GM12878 (cell line): ENCODE data around the gene ARHGAP26. TPM values are rescaled to one million over a fixed set of nuclear protein-coding genes. Genes with fewer than 3 reads are reported as not detected.

Experiments used
- ATAC-seq: fragments of 200-7000 bp; cut with Tn5 transposase; 3 replicates; pipeline ENCODE4 v1.9.1; 2020; ENCODE audit warnings: mild to moderate bottlenecking, moderate library complexity
- Bru-seq: library from RNA; stranded (reverse); fragments of 400-500 nt; gene quantifications from one replicate; lab custom pipeline; 2021; lab: Mats Ljungman, UMichigan
- BruChase-seq, 2 experiments: library from RNA; stranded (reverse); fragments of 400-500 nt; gene quantifications; one replicate each; lab custom pipeline; 2021; lab: Mats Ljungman, UMichigan
- BruUV-seq: library from RNA; stranded (reverse); fragments of 400-500 nt; replicated peaks from 2 replicates; lab custom pipeline; 2021; lab: Mats Ljungman, UMichigan
- CTCF ChIA-PET: fragments of 300-600 bp; sonication (Branson Sonifier 250); formaldehyde crosslinking; extraction: SDS; loops from one replicate; lab custom pipeline; 2021; ENCODE audit warnings: inconsistent platforms; lab: Yijun Ruan, JAX
- POLR2A ChIA-PET: fragments of 350-600 bp; formaldehyde crosslinking; extraction: SDS; loops from one replicate; lab custom pipeline; 2021; ENCODE audit warnings: inconsistent platforms; lab: Charles Lee
- RAD21 ChIA-PET: fragments of 300-600 bp; sonication (Branson Sonifier 250); formaldehyde crosslinking; loops from one replicate; lab custom pipeline; 2023; ENCODE audit warnings: antibody characterized with exemption; ENCODE audit not compliant: unreplicated experiment; lab: Charles Lee
- SMC1A ChIA-PET: fragments of 300-600 bp; sonication (Branson Sonifier 250); formaldehyde crosslinking; loops from one replicate; lab custom pipeline; 2023; ENCODE audit not compliant: unreplicated experiment, uncharacterized antibody; lab: Charles Lee
- DNase-seq: peaks from one replicate; pipeline ENCODE4 v3.0.0-alpha.2; 2011; ENCODE audit warnings: low read depth, low spot score
- FAIRE-seq: peaks from 3 replicates; lab custom pipeline; 2011; peaks lifted over from hg19 to GRCh38; lab: Jason Lieb, UNC
- H2AFZ ChIP-seq: 2 replicates; pipeline ENCODE4 v1.6.0; 2011; ENCODE audit warnings: low read depth, low read length, control low read depth; ENCODE audit not compliant: control insufficient read depth
- H3K27ac ChIP-seq: 2 replicates; pipeline ENCODE4 v1.5.1; 2011; ENCODE audit warnings: control low read depth; ENCODE audit not compliant: control insufficient read depth, insufficient read depth
- H3K27me3 ChIP-seq, 2 experiments: replicated peaks in 1 of 2; 2 replicates each; pipeline versions ENCODE4 v1.6.0 to v1.6.1; 2011; ENCODE audit warnings: low read length in 1 of 2; ENCODE audit not compliant: control insufficient read depth in 2 of 2, insufficient read depth in 2 of 2
- H3K36me3 ChIP-seq, 2 experiments: 2 replicates each; pipeline ENCODE4 v1.5.1; 2011; ENCODE audit warnings: low read length in 1 of 2; ENCODE audit not compliant: control insufficient read depth in 2 of 2, insufficient read depth in 2 of 2
- H3K4me1 ChIP-seq: 2 replicates; pipeline ENCODE4 v1.6.1; 2011; ENCODE audit warnings: mild to moderate bottlenecking, low read length, moderate library complexity, mixed read lengths; ENCODE audit not compliant: control insufficient read depth, insufficient read depth
- H3K4me2 ChIP-seq: 2 replicates; pipeline ENCODE4 v1.6.0; 2011; ENCODE audit warnings: control low read depth; ENCODE audit not compliant: control insufficient read depth, insufficient read depth
- H3K4me3 ChIP-seq: fragments of 200-600 bp; sonication (generic); 2 replicates; pipeline ENCODE4 v1.5.1; 2016
- H3K79me2 ChIP-seq: 2 replicates; pipeline ENCODE4 v1.6.0; 2011; ENCODE audit warnings: low read length; ENCODE audit not compliant: control insufficient read depth, insufficient read depth
- H3K9ac ChIP-seq: 2 replicates; pipeline ENCODE4 v1.8.0; 2011; ENCODE audit warnings: low read length, control low read depth, mixed read lengths; ENCODE audit not compliant: control insufficient read depth, insufficient read depth
- H3K9me3 ChIP-seq: replicated peaks from 3 replicates; pipeline ENCODE4 v1.5.1; 2011; ENCODE audit warnings: mild to moderate bottlenecking, low read length; ENCODE audit not compliant: control insufficient read depth, insufficient read depth
- H4K20me1 ChIP-seq: 2 replicates; pipeline ENCODE4 v1.6.0; 2011; ENCODE audit not compliant: control insufficient read depth, insufficient read depth
- BMI1 ChIP-seq: fragments of 450-650 bp; IDR thresholded peaks from 2 replicates; pipeline ENCODE4 v1.6.1; 2016; ENCODE audit warnings: mild to moderate bottlenecking, moderate library complexity, borderline replicate concordance
- CEBPB ChIP-seq, 2 experiments: fragments of 150-350 bp in 1 of 2; IDR thresholded peaks; 2 replicates each; pipeline ENCODE4 v1.6.1; 2012 to 2014; ENCODE audit warnings: low read depth in 2 of 2, low read length in 2 of 2, borderline replicate concordance in 1 of 2, inconsistent platforms in 1 of 2
- CREB1 ChIP-seq: IDR thresholded peaks from 2 replicates; pipeline ENCODE4 v1.6.1; 2012; ENCODE audit warnings: low read depth, mild to moderate bottlenecking, inconsistent platforms
- JUND ChIP-seq: IDR thresholded peaks from 2 replicates; pipeline ENCODE4 v1.6.1; 2012; ENCODE audit warnings: low read depth, mild to moderate bottlenecking, low read length, improper control_type of control experiment, moderate library complexity
- RAD21 ChIP-seq: IDR thresholded peaks from 2 replicates; pipeline ENCODE4 v1.6.1; 2011; ENCODE audit warnings: mild to moderate bottlenecking, low read depth, low read length, moderate library complexity; ENCODE audit not compliant: insufficient read depth
- TCF3 ChIP-seq: IDR thresholded peaks from 2 replicates; pipeline ENCODE4 v1.6.1; 2012; ENCODE audit warnings: low read depth, mild to moderate bottlenecking, low read length, borderline replicate concordance; ENCODE audit not compliant: insufficient read depth
- YBX1 ChIP-seq: fragments of 450-650 bp; IDR thresholded peaks from 2 replicates; pipeline ENCODE4 v1.6.1; 2016; ENCODE audit warnings: antibody characterized with exemption
- YY1 ChIP-seq: IDR thresholded peaks from 2 replicates; pipeline ENCODE4 v1.6.1; 2011; ENCODE audit warnings: low read depth, mild to moderate bottlenecking, low read length
- ZBED1 ChIP-seq: IDR thresholded peaks from 2 replicates; pipeline ENCODE4 v1.6.1; 2016; ENCODE audit warnings: borderline replicate concordance
- ZNF207 ChIP-seq: fragments of 450-650 bp; IDR thresholded peaks from 2 replicates; pipeline ENCODE4 v1.6.1; 2014; ENCODE audit warnings: antibody characterized with exemption, mild to moderate bottlenecking, borderline replicate concordance
- ZNF24 ChIP-seq: fragments of 450-650 bp; IDR thresholded peaks from 2 replicates; pipeline ENCODE4 v1.6.1; 2017; ENCODE audit warnings: antibody characterized with exemption, mild to moderate bottlenecking
- WGBS: methylation state at CpG from one replicate; pipeline ENCODE4 v1.1.6; 2016; ENCODE audit warnings: low lambda C conversion rate; ENCODE audit not compliant: insufficient replicate concordance, insufficient coverage; ENCODE audit errors: missing lambda C conversion rate; 5-methylcytosine and 5-hydroxymethylcytosine counted together
- in situ Hi-C: fragments of 300-500 bp; cut with MboI; formaldehyde crosslinking; loops from 9 replicates; pipeline ENCODE4 v1.14.3; 2018; ENCODE audit warnings: mixed read lengths
- intact Hi-C: fragments of 100-400 bp; cut with micrococcal nuclease; formaldehyde crosslinking; loops from one replicate; pipeline ENCODE4 v1.14.2; 2022; ENCODE audit not compliant: unreplicated experiment
- long read RNA-seq, 2 experiments: library from polyadenylated mRNA; unstranded; transcript quantifications; one replicate each; pipeline ENCODE4 v2.0.0, GENCODE V29; 2019 to 2020
- polyA minus RNA-seq, 3 experiments: library from RNA; depleted of rRNA, polyadenylated mRNA; stranded (reverse); fragments of >200 nt; gene quantifications; 2 replicates each; pipeline ENCODE4 v1.2.3, GENCODE V29; 2011
- polyA plus RNA-seq, 11 experiments: library from polyadenylated mRNA; depleted of rRNA in 4 of 11; unstranded in 6 of 11; stranded (reverse) in 5 of 11; fragments of >200 nt; fragmentation: Nextera tagmentation in 4 of 11; fragmentation: Illumina TruSeq in 1 of 11; extraction: Ambion mirVana in 4 of 11; extraction: Trizol in 1 of 11; gene quantifications; 1 replicate in 1 of 11; 2 replicates in 10 of 11; pipeline versions ENCODE4 v1.2.1 to v1.2.3, GENCODE V29; 2011 to 2016; ENCODE audit warnings: inconsistent platforms in 2 of 11, missing spikeins in 2 of 11, low read depth in 1 of 11
- total RNA-seq, 4 experiments: library from RNA; depleted of rRNA in 3 of 4; stranded (reverse); fragments of >200 nt in 3 of 4; fragmentation: Illumina TruSeq in 1 of 4; extraction: Trizol in 1 of 4; gene quantifications; 2 replicates each; pipeline versions ENCODE4 v1.2.1 to v1.2.3, GENCODE V29; 2013 to 2021
- TF ChIP-seq, protein P1 (sequence below): fragments of 450-650 bp; formaldehyde crosslinking; IDR thresholded peaks from 2 replicates; pipeline ENCODE4 v1.5.0; 2022; ENCODE audit warnings: mild to moderate bottlenecking, missing genetic modification characterization

The ARHGAP26 gene
- 84.5 and 89.8 TPM in 2 replicates for total RNA-seq (2013; cell fraction: nucleolus; rRNA removed)
- 17.4 and 17.8 TPM in 2 replicates for total RNA-seq (2014; rRNA removed)
- 17.4 and 19.3 TPM in 2 replicates for total RNA-seq (2014; rRNA removed; fragmentation: Illumina TruSeq; extraction: Trizol)
- 16.5 and 22.6 TPM in 2 replicates for total RNA-seq (2021)
- 5.5 TPM for polyA plus RNA-seq (2011; ENCODE audit: low read depth)
- polyA plus RNA-seq (2011; rRNA removed): 40.0 and 41.5 TPM in 2 replicates
- 35.6 and 39.3 TPM in 2 replicates for polyA plus RNA-seq (2011; cell fraction: cytosol; rRNA removed)
- 62.4 and 90.1 TPM in 2 replicates for polyA plus RNA-seq (2011; cell fraction: nucleus; rRNA removed)
- 7.6 and 12.2 TPM in 2 replicates for polyA plus RNA-seq (2012)
- polyA plus RNA-seq (2014; fragmentation: Illumina TruSeq; extraction: Trizol): 18.2 and 19.4 TPM in 2 replicates
- 1 to 10 TPM; 9.4 to 9.8 TPM for polyA plus RNA-seq (2014; fragmentation: Nextera tagmentation; extraction: Ambion mirVana)
- polyA plus RNA-seq (2014; rRNA removed): 9.5 and 10.2 TPM in 2 replicates
- polyA plus RNA-seq (2016; fragmentation: Nextera tagmentation; extraction: Ambion mirVana): 10 to 100 TPM; 22.5 to 24.3 TPM
- polyA minus RNA-seq (2011; rRNA and poly(A)+ RNA removed): 119 and 147 TPM in 2 replicates
- polyA minus RNA-seq (2011; cell fraction: cytosol; rRNA and poly(A)+ RNA removed): 18.4 and 29.0 TPM in 2 replicates
- polyA minus RNA-seq (2011; cell fraction: nucleus; rRNA and poly(A)+ RNA removed): 255 and 393 TPM in 2 replicates
- percentile 75 among the genes with signal in this experiment for Bru-seq, nascent RNA
- percentile 72 among the genes with signal in this experiment for BruChase-seq, experiment 1, labeled RNA remaining after a 6-hour chase
- BruChase-seq, experiment 2, labeled RNA remaining after a 2-hour chase: percentile 72 among the genes with signal in this experiment
- long read RNA-seq, experiment 1, partial matches to known transcripts: 4 of 24 reads
- long read RNA-seq, experiment 1, other reads (novel, unspliced or antisense): 20 of 24 reads
- long read RNA-seq, experiment 2, partial matches to known transcripts: 21 of 97 reads
- long read RNA-seq, experiment 2, other reads (novel, unspliced or antisense): 76 of 97 reads

- ChIA-PET CTCF (interaction anchor here (0.6 to 3.5 kb wide), 7 partner anchors 22 to 119 kb away, joined by 5 to 16 read pairs (median 9); no protein-coding TSS in a partner anchor), RAD21 (interaction anchor here (1.0 to 1.6 kb wide), 4 partner anchors 38 to 119 kb away, joined by 3 to 6 read pairs (median 3); no protein-coding TSS in a partner anchor), SMC1A (interaction anchor here (1.4 kb wide), 2 partner anchors 17 to 20 kb away, joined by 4 read pairs; no protein-coding TSS in a partner anchor), POLR2A (interaction anchor here (1.3 to 2.2 kb wide), 2 partner anchors 14 to 94 kb away, joined by 3 to 4 read pairs; no protein-coding TSS in a partner anchor)
- H3K4me1 ChIP-seq: peaks cover 5% of the 10 kb centered on the region; the same call in 1 of the 2 replicates
- 1% methylated on average over 72 of the region's 87 CpGs for WGBS
- H3K4me3 ChIP-seq: peak within 1 kb of the TSS; percentile 85
- ATAC-seq (peak; percentile 99), DNase-seq (peak; percentile 70), FAIRE-seq (peak; percentile 92)
- H3K27me3 ChIP-seq: peaks cover 0 to 3% of the 10 kb centered on the region in 2 experiments; a peak in 3 of 4 replicates
- H3K36me3 ChIP-seq: no peaks in the 10 kb centered on the region
- peak within 1 kb of the TSS; percentile 92 for H3K4me2 ChIP-seq
- no peaks in the 10 kb centered on the region for H3K9me3 ChIP-seq
- H2AFZ ChIP-seq: peak within 1 kb of the TSS; percentile 90
- BruUV-seq: no TSS peak
- intact Hi-C loops (no loop called here), in situ Hi-C loops (no loop called here)
- no peaks in the 10 kb centered on the region for H4K20me1 ChIP-seq
- peaks cover 5% of the 10 kb centered on the region; the same call in 1 of the 2 replicates for H3K79me2 ChIP-seq
- H3K27ac ChIP-seq: no peak within 1 kb of the TSS
- peak within 1 kb of the TSS; percentile 30; the same call in 1 of the 2 replicates for H3K9ac ChIP-seq
- TF ChIP-seq ZNF207 (no peak; the same call in 1 of the 2 replicates), CEBPB (IDR thresholded peaks at IDR 0.05; ENCODE audit: borderline replicate concordance in 1 of 2, low read depth in 2 of 2, low read length in 2 of 2) (no peak), RAD21 (no peak), JUND (no peak), YY1 (0 out of 2 replicates have a peak, but pooled peaks have one; percentile 5), CREB1 (peak; percentile 54; the same call in 1 of the 2 replicates), ZNF24 (no peak), BMI1 (no peak), YBX1 (no peak), ZBED1 (no peak), TCF3 (no peak)
- TF ChIP-seq, protein P1, sequence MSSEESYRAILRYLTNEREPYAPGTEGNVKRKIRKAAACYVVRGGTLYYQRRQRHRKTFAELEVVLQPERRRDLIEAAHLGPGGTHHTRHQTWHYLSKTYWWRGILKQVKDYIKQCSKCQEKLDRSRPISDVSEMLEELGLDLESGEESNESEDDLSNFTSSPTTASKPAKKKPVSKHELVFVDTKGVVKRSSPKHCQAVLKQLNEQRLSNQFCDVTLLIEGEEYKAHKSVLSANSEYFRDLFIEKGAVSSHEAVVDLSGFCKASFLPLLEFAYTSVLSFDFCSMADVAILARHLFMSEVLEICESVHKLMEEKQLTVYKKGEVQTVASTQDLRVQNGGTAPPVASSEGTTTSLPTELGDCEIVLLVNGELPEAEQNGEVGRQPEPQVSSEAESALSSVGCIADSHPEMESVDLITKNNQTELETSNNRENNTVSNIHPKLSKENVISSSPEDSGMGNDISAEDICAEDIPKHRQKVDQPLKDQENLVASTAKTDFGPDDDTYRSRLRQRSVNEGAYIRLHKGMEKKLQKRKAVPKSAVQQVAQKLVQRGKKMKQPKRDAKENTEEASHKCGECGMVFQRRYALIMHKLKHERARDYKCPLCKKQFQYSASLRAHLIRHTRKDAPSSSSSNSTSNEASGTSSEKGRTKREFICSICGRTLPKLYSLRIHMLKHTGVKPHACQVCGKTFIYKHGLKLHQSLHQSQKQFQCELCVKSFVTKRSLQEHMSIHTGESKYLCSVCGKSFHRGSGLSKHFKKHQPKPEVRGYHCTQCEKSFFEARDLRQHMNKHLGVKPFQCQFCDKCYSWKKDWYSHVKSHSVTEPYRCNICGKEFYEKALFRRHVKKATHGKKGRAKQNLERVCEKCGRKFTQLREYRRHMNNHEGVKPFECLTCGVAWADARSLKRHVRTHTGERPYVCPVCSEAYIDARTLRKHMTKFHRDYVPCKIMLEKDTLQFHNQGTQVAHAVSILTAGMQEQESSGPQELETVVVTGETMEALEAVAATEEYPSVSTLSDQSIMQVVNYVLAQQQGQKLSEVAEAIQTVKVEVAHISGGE: no peak
Measured at GRCh38 chr5:142769793-142770649, at the start of gene ARHGAP26. TSS of gene ARHGAP26 (plus strand) at chr5:142770377. CDS start at chr5:142770762, 385 bp downstream.
